Testis (tissue), 2 donors: ENCODE data around the gene SH2D3C.

ENCODE experiments used
- CTCF ChIP-seq, 3 experiments: fragments of 450-650 bp in 2 of 3; fragments of 200-600 bp in 1 of 3; sonication (generic) in 1 of 3; IDR thresholded peaks; one replicate each; pipeline ENCODE4 v1.5.1; 2016 to 2019; ENCODE audit warnings: antibody characterized with exemption in 3 of 3, mild to moderate bottlenecking in 2 of 3, moderate library complexity in 1 of 3
- POLR2A ChIP-seq: fragments of 450-650 bp; IDR thresholded peaks from one replicate; pipeline ENCODE4 v1.6.1; 2017; ENCODE audit warnings: antibody characterized with exemption, mild to moderate bottlenecking, moderate library complexity

GRCh38 chr9:127707766-127708165 is 70.7 kb downstream of the SH2D3C start:
- TF ChIP-seq CTCF (IDR thresholded peaks at IDR 0.05) (no peak), POLR2A (no peak)
